Stimulated activated CD8-positive, alpha-beta memory T cell treated with anti-CD3 and anti-CD28 coated beads, Interleukin-2, amount 100 ng/mL, for 48 hours (primary cell): ENCODE data around the gene MYO16.

Experiments
- DNase-seq, 2 donors: peaks; one replicate each; pipeline ENCODE4 v3.0.0-alpha.2; 2020; ENCODE audit warnings: low read depth in 2 of 2

Gene MYO16

GRCh38 chr13:108929532-108930206, 300.3 kb downstream of the MYO16 start:
- DNase-seq: no peak

DNA sequence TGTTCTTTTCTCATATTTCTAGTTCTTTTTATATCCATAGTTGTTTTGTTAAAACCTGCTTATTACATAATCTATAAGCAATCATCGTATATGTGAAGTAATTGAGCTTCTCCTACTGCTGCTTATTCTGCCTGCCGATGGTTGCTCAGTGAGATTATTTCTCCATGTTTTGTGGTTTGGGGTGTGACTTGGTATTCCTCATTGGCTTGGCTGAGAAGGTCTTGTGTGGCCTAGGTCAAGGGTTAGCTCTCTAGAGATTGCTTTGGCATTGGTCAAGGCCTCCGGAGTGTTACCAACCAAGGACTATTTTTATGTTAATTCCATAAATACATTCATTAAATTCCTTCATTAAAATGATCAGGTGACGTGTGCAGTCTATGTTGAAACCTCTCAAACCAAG, 302.8 kb downstream of the MYO16 start:
- no peak for DNase-seq

DNA sequence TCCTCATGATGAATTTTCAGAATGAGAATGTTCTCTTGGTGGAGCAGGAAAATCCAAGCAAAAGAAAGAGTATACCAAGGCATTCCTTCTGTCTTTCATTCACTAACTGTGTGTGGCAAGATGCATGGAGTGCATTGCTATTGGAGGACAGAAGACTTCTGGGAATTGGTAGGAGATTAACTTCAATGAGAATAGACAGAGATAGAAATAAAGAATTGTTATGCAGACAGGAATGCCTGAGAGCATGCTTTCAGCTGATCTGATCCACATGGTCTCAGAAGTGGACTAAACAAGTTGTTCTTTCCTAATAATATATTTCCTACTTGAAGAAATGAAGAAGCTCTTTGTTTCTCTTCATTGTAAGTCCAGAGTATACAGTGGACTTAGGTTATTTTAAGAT, 303.6 kb downstream of the MYO16 start:
- no peak for DNase-seq

- DNase-seq: no peak
Measured at GRCh38 chr13:108938155-108938554, 308.7 kb downstream of the MYO16 start.

DNA sequence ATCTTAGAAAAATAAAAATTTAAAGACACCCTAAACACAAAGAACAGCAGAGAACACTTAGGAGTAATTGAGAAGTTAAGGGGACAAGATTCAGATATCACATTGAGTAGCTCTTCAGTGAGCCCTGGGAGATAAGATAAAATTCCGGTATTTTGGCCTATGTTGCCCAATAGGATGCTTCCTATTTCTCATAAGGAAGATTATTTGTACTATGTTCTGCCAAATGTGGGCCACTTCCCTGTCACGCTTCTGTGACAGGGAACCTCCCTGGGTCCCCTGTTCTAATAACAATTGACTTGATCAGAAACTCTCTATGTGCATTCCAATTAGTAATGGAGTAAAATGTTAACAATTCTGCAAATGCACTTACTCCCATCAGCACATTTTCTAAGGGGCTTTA, 310.7 kb downstream of the MYO16 start:
- no peak for DNase-seq

- DNase-seq: no peak
Measured at GRCh38 chr13:108943842-108944241, 314.4 kb downstream of the MYO16 start.

- no peak for DNase-seq
Measured at GRCh38 chr13:108944760-108945159, 315.3 kb downstream of the MYO16 start.

DNA sequence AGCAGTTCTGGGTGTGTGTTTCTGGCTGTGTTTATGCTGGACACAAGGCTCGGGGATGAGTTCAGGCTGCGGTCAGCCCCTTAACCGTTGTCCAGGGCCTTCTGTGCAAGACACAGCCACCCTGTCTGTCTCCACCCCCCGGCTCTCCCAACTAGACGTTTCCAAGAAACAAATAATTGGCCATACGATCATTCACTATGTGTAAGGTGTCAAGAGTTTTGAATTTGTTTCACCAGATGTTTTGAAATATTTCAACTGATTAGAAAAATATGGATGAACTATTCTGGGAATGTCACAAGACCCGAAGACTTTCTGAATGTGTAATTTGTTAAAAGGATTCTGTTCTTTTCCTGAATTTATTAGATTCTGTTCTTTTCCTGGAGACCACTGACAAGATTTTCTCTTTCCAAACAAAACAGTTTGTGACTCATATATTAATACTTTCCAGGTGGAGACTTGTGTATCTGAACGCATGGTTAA, 318.2 kb downstream of the MYO16 start:
- DNase-seq: no peak

DNA sequence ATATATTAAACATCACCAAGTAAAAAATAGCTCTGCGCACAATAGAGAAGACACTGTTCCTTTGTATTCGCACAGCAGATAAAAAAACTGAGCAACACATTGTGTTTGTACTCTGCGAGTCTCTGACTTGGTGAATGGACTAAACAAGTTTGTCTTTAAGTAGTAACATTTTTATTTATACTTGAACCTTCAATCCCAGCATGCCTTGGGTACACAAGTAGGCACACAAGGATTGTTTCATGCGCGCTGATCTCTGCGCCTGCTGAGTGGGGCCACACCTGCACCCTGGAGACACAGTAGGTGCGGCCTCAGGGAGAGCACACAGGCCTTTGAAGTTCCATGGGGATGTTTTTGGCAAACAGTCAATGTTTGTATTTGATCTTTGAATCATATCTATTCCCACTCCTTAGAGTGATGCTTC, 318.9 kb downstream of the MYO16 start:
- DNase-seq: no peak

DNA sequence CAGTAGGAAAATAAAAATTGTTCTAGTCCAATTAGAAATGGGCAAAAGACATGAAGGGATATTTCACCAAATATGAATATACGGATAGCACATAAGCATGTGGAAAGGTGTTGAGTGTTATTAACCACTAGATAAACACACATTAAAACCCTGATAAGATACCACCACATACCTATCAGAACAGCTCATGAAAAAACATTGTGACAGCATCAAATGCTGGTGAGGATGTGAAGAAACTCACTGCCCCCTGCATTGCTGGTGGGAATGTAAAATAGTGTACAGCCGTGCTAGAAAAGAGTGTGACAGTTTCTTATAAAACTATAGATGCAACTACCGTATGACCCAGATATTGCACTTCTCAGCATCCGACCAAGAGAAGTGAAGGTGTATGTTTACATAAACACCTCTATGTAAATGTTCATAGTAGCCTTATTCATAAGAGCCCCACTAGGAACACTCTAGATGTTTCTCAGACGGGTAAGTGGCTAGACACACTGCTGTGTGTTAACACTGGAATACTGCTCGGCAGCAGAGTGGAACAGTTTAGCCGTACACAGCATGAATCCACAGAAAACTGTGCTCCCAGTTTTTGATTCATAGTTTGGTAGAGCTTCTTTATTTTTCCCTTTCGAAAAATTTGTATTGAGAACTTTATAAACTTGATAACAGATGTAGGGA, 321.1 kb downstream of the MYO16 start:
- DNase-seq: no peak

DNA sequence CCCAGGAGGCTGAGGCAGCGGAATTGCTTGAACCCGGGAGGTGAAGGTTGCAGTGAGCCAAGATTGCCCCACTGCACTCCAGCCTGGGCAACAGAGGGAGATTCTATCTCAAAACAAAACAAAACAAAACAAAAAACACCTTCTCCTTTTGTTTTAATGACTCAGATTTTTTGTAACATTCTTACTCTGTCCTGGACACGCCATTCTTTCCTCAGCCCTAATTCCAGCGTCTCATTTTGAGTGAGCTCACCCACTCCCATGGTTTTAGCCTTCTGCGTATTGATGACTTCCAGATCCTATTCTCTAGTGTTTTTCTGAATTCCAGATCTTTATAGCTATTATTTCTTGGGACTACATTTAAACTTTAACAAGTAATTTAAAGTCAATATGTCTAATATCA, 326.3 kb downstream of the MYO16 start:
- DNase-seq: no peak

DNA sequence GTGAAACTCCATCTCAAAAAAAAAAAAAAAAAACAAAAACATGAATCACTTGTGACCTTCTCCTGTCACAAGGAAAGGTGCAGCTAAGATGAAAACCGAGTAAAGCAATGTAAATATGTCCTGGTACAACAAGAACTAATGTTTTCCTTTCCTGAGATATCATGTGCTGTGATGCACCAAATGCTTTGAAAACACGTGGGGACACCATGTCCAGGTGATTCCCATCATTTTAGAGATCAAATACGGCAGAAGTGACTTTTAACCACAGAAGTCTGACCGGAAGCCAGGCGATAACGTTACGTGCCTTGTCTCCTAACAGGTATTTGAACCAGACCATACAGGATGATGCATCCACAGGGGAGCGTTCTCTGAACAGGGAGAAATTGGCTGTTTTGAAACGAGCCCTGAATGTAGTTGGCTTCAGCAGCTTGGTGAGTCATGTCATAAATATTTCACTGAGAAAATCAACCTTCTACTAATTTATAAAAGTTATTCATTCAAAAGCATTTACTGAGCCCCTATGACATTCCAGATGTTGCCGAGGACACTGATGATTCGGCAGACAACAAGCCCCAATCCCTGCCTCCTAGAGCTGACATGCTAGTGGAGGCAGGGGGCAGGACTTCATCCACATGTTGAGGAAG, 328.1 kb downstream of the MYO16 start:
- DNase-seq: no peak

DNA sequence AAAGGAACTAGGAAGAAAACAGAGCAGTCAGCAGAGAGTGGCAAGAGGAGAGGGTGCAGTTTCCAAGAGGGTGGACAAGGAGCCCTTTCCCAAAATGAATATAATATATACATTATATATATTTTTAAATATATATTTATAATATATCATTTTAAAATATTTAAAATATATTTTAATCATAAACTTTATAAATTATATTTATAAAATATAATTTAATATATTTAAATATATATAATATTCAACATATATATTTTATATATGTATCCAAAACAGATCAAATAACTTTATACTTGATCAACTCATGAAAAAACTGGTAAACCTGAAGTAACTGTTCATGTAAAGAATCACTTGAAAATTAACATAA, 328.6 kb downstream of the MYO16 start:
- DNase-seq: no peak

DNA sequence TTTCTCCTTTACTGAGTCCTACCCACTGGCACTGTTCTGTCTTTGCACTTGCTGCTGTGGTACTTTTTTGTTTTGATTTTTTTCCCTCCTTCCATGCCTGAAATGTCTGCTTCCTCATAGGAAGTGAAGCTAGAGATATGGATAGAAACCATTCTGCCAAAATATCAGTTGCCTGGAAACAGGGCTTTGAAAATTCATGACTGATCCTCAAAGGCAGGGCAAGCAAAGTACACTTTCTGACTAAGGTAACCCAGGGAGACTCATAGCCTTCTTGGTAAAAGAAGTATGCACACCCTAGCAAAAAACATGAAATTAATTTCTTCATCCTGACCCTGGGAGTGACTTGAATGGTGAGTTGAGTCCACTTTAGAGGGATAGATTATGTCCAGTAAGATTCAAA, 329.8 kb downstream of the MYO16 start:
- DNase-seq: no peak

- DNase-seq: no peak
Measured at GRCh38 chr13:108960006-108960405, 330.6 kb downstream of the MYO16 start.

- no peak for DNase-seq
Measured at GRCh38 chr13:108961542-108962125, 332.2 kb downstream of the MYO16 start.

DNA sequence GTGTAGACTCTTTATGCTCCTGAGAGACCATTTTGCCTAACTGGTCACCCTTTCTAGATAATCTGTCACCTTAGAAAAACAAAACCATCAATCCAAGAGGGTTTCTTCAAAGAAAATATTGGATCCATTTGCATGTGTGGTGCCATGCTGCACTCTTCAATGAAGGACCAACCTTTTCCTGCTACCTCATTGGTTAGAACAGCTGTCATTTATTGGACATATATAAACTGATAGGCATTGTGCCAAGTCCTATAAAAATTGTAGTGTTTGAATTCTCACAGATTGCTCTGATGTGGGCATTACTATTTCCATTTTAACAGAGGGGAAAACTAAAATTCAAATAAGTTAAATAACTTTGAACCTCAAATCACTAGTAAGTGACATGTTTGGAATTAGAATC, 333.2 kb downstream of the MYO16 start:
- DNase-seq: no peak

DNA sequence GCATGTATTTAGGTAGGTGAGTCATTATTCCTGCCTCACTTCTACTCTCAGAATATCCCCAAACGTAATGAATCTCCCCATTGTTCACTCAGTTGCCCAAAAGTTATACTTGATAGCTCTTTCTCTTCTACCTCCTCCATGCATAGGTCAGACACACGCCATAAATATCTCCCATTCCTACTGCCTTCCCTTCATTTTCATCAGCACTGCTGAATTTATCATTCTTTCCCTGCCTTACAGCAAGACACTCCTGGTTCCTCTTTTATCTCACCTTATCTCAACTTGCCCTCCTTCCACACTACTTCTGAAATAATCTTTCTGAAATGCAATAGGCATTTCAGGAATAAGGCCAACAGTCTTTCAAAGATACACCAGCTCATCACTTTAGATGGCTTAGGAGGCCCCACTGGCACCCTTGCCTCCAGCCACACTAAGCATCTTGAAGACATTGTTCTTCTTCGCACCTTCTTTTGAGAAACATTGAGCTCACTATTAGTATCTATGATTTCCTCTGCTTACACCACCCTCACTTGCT, 333.9 kb downstream of the MYO16 start:
- no peak for DNase-seq

DNA sequence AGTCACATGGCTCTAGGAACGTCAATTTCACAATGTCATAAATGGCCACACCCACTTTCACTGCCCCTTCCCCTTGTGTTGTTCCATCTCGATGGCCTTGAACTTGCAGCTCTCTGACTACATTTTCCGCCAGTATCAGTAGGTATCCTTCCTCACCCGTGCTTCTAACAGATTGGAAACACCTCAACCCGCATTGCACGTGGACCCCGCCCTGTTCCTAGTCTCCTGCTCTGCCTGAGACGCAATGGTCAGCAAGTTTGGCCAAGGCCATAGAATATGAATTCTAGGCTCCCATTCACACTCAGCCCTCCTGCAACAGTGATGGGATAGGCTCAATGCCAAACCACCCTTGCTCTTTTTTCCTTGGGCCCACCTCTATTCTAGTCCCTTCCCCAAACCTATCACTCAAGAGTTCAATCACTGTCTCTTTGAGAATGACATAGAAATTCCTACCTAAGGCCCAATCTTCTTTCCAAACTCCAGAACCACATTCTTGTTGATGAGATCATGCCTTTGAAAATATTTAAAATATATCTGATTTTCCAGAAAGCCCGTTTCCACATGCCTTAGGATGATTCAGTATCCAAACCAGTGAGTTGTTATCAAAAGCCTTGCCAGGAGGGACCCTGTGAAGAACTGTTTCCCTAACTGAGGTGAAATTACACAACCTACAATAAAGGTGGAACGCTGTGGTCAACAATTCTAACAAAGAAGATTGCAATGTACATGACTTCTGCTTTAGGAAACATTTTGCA, 334.6 kb downstream of the MYO16 start:
- no peak for DNase-seq

DNA sequence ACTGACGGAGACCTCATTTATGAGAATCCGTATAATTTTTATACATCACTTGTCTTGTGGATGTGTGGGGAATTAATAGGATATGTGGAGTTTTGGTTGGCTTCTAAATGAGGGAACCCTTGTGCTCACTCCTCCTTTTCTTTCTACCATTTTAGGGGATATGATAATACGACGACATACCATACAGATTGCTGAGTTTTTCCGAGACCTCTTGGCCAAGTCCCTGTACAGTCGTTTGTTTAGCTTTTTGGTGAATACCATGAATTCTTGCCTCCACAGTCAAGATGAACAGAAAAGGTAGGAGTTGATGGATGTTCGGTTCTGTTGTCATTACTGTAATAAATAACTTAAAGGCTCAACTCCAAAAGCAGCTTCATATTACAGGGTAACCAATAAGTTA, 335.2 kb downstream of the MYO16 start:
- no peak for DNase-seq

DNA sequence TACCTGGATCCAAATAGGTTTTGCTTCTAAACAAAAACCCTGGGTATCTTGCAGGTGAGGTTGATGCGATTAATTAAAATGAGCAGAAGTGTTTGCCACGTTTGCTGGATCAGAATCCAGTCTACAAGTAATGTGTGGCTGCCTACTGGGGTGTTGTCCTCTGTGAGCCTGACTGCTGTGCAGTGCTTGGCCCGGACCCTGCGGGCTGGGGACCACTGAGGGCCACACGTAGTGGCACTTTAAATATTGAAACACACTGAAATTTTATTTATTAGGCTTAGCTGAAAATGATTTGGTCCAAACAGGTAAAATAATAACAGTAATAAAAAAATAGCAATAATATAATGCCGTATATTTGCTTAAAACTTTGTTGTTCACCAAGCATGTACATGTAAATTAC, 338.0 kb downstream of the MYO16 start:
- no peak for DNase-seq

DNA sequence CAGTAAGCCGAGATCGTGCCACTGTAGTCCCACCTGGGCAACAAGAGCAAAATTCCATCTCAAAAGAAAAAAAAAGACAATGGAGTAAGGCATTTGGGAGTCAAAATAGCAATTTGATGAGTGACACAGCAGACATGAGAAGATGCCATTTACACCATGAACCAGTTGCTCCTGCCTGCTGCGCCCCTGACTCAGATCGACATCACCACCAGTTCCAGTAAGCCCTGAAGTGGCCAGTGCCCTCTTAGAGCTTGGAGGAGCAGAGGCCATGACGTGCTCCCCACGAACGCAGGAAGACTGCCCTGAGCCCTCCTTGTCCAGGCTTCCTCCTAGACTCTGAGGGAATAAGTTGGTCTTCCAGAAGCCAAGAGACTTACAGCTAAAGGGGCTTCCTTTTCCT, 339.2 kb downstream of the MYO16 start:
- DNase-seq: no peak
